HG02798 (cell line): ENCODE measurements around the gene CCDC146.
"Not testable (repeated sequence)": the region's sequence is repeated elsewhere in the genome, so short reads cannot be mapped to it uniquely, and the experiment has no call there.

Source experiments
- ATAC-seq: cut with Tn5 transposase; IDR thresholded peaks from one replicate; pipeline ENCODE4 v1.9.1; 2021; ENCODE audit warnings: mild to moderate bottlenecking; ENCODE audit not compliant: unreplicated experiment, poor library complexity

CCDC146 gene

GRCh38 chr7:77131781-77132180, 9.4 kb downstream of the CCDC146 start:
- not testable (repeated sequence) for ATAC-seq

- not testable (repeated sequence) for ATAC-seq
These were observed 16.3 kb downstream of the CCDC146 start for GRCh38 chr7:77138668-77139067.

- not testable (repeated sequence) for ATAC-seq
These were observed 17.9 kb downstream of the CCDC146 start for GRCh38 chr7:77140291-77140690.

GRCh38 chr7:77152232-77152631, 29.8 kb downstream of the CCDC146 start:
- not testable (repeated sequence) for ATAC-seq

- ATAC-seq, result peak; percentile 42
These were observed 32.6 kb downstream of the CCDC146 start for GRCh38 chr7:77154917-77155464.

- peak; percentile 23 for ATAC-seq
These were observed 33.4 kb downstream of the CCDC146 start for GRCh38 chr7:77155601-77156377.

- peak; percentile 85 for ATAC-seq
These were observed 34.6 kb downstream of the CCDC146 start for GRCh38 chr7:77157034-77157433.

- ATAC-seq, result peak; percentile 59
These were observed 35.0 kb downstream of the CCDC146 start for GRCh38 chr7:77157446-77157845.

GRCh38 chr7:77171073-77171472, 48.7 kb downstream of the CCDC146 start:
- not testable (repeated sequence) for ATAC-seq

- not testable (repeated sequence) for ATAC-seq
These were observed 50.2 kb downstream of the CCDC146 start for GRCh38 chr7:77172437-77173172.

- ATAC-seq, result not testable (repeated sequence)
These were observed 52.0 kb downstream of the CCDC146 start for GRCh38 chr7:77174418-77174817.

- peak; percentile 55 for ATAC-seq
These were observed 52.9 kb downstream of the CCDC146 start for GRCh38 chr7:77175274-77175800.

GRCh38 chr7:77177321-77177904, 55.0 kb downstream of the CCDC146 start:
- not testable (repeated sequence) for ATAC-seq

- ATAC-seq, result not testable (repeated sequence)
These were observed 55.6 kb downstream of the CCDC146 start for GRCh38 chr7:77178024-77178423.

- no peak for ATAC-seq
These were observed 58.7 kb downstream of the CCDC146 start for GRCh38 chr7:77181015-77181595.

- ATAC-seq, result no peak
These were observed 59.3 kb downstream of the CCDC146 start for GRCh38 chr7:77181734-77182133.

GRCh38 chr7:77182261-77182660, 59.8 kb downstream of the CCDC146 start:
- no peak for ATAC-seq

GRCh38 chr7:77184463-77184862, 62.0 kb downstream of the CCDC146 start:
- ATAC-seq, result no peak

- no peak for ATAC-seq
These were observed 62.6 kb downstream of the CCDC146 start for GRCh38 chr7:77184990-77185389.

- no peak for ATAC-seq
These were observed 63.5 kb downstream of the CCDC146 start for GRCh38 chr7:77185866-77186265.
